Bronchial epithelial cell (primary cell): ENCODE data around the gene HIP1. TPM values are rescaled to one million over a fixed set of nuclear protein-coding genes. Genes with fewer than 3 reads are reported as not detected.

Source experiments
- DNase-seq: peaks from one replicate; pipeline ENCODE4 v3.0.0-alpha.2; 2010; ENCODE audit warnings: low read depth
- FAIRE-seq: peaks from 2 replicates; lab custom pipeline; 2011; peaks lifted over from hg19 to GRCh38; lab: Jason Lieb, UNC
- H3K27me3 ChIP-seq: 2 replicates; pipeline ENCODE4 v1.5.1; 2011; ENCODE audit warnings: low read length; ENCODE audit not compliant: control insufficient read depth, insufficient read depth
- H3K36me3 ChIP-seq: 2 replicates; pipeline ENCODE4 v1.5.1; 2011; ENCODE audit warnings: low read length; ENCODE audit not compliant: control insufficient read depth, insufficient read depth
- H3K4me3 ChIP-seq: 2 replicates; pipeline ENCODE4 v1.5.1; 2011; ENCODE audit warnings: mild to moderate bottlenecking, low read depth, low read length, control low read depth
- CTCF ChIP-seq: IDR thresholded peaks from 2 replicates; pipeline ENCODE4 v1.5.1; 2011; ENCODE audit warnings: mild to moderate bottlenecking, moderate library complexity, low read length, control low read depth, inconsistent platforms; ENCODE audit not compliant: insufficient read depth, severe bottlenecking
- total RNA-seq: library from RNA; depleted of rRNA; stranded (reverse); fragments of >200 nt; gene quantifications from 2 replicates; pipeline ENCODE4 v1.2.1, GENCODE V29; 2014

HIP1 gene
- total RNA-seq, 1 donor from 2014 or later, result 3.2 TPM

GRCh38 chr7:75645570-75645969 is 93.2 kb downstream of the HIP1 start:
- no peaks in the 10 kb centered on the region for H3K36me3 ChIP-seq
- H3K4me3 ChIP-seq, result no peak overlapping the region
- no peak for FAIRE-seq
- TF ChIP-seq CTCF, result no peak
- DNase-seq, result no peak
- no peaks in the 10 kb centered on the region for H3K27me3 ChIP-seq

DNA sequence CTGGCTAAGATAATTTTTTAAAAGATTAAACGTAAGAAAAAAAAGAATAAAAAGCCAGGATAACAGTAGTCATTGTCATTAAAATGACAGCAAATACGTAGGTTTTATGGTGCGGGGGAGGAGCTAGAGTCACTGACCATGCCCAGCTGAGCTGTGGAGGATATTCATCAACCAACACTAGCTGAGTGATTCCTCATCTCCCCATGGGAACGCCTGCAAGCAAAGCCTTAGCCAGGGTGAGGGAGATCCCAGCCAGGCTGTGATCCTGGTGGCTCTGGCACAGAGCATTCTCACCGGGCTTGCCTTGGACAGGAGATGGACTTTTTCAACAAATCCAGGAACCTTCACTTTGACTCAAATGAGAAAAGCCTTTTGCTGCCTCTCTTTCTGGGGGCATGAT is 94.2 kb downstream of the HIP1 start:
- H3K36me3 ChIP-seq, result no peaks in the 10 kb centered on the region
- no peak overlapping the region for H3K4me3 ChIP-seq
- no peak for TF ChIP-seq CTCF
- H3K27me3 ChIP-seq, result no peaks in the 10 kb centered on the region
- no peak for FAIRE-seq
- no peak for DNase-seq

DNA sequence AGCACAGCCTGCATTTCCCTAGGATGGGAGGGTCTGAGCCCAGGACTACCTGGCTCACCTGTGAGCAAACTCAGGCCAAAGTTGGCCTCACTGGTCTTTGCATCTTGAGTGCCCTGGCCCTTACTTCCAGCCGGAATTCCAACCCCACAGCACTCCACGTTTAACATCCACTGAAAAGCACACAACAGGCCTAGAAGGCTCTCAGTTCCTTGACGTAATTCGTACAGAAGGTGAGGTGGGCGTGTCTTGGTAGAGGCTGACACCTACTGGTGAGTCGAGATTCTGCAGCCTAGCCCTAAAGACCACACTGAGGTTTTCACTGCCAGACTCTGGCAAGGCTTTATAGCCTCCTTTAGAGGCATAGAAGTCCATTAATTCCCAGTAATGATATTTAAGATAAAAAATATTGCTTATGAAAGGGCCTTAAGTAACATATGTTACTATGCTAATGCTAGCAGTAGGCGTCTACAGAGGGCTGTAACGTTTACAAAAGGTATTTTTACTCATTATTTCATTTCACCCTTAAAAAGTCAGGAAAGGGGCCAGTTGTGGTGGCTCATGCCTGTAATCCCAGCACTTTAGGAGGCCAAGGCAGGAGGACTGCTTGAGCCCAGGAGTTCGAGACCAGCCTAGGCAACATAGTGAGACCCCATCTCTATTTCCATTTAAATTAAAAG is 95.8 kb downstream of the HIP1 start:
- Histone ChIP-seq H3K27me3 (no peaks in the 10 kb centered on the region), H3K36me3 (no peaks in the 10 kb centered on the region), H3K4me3 (no peak overlapping the region)
- FAIRE-seq, result no peak
- DNase-seq, result peak; percentile 68
- peak; percentile 83 for TF ChIP-seq CTCF

DNA sequence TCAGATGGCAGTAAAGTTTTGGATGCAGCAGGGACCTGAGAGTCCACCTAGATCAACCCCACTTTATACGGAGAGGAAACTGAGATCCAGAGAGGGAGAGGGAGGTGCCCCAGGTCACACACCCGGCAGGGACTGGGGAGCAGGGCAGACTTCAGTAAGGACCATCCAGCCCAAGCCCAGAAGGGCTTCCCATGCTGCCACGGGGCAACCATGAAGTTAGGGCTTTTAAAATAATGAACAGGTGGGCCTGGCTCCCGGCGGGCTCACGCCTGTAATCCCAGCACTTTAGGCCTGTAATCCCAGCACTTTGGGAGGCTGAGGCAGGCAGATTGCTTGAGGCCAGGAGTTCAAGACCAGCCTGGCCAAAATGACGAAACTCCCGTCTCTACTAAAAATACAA is 98.5 kb downstream of the HIP1 start:
- FAIRE-seq (no peak), DNase-seq (no peak)
- H3K4me3 ChIP-seq, result no peak overlapping the region
- TF ChIP-seq CTCF, result no peak
- no peaks in the 10 kb centered on the region for H3K36me3 ChIP-seq
- no peaks in the 10 kb centered on the region for H3K27me3 ChIP-seq

DNA sequence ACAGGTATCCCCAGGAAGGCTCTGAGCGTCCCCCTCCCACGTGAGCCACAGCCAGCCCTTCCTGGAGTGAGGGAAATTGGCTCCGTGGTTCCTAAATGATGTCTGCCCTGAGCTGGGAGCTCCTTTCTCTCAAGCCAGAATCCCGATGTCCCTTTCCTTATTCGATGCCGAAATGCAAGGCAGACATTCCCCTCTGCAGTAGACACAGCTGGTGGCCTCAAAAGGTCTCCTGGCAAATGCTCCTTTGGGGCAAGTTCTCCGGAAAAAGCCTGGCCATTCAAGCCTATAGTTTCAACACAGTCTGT is 98.9 kb downstream of the HIP1 start:
- no peak overlapping the region for H3K4me3 ChIP-seq
- TF ChIP-seq CTCF, result no peak
- FAIRE-seq (no peak), DNase-seq (no peak)
- no peaks in the 10 kb centered on the region for H3K27me3 ChIP-seq
- H3K36me3 ChIP-seq, result no peaks in the 10 kb centered on the region
